GM10266 (cell line): ENCODE results near the gene ZBTB5.

Source experiments
- DNase-seq: peaks from one replicate; pipeline ENCODE4 v3.0.0; 2012; ENCODE audit errors: extremely low spot score
- CTCF ChIP-seq: IDR thresholded peaks from 2 replicates; pipeline ENCODE4 v1.5.1; 2012; ENCODE audit warnings: mild to moderate bottlenecking, low read depth; ENCODE audit not compliant: control insufficient read depth, insufficient read depth; ENCODE audit errors: missing control alignments

Gene ZBTB5

GRCh38 chr9:37455884-37456647, 9.2 kb downstream of the ZBTB5 start:
- no peak for TF ChIP-seq CTCF
- no peak for DNase-seq

DNA sequence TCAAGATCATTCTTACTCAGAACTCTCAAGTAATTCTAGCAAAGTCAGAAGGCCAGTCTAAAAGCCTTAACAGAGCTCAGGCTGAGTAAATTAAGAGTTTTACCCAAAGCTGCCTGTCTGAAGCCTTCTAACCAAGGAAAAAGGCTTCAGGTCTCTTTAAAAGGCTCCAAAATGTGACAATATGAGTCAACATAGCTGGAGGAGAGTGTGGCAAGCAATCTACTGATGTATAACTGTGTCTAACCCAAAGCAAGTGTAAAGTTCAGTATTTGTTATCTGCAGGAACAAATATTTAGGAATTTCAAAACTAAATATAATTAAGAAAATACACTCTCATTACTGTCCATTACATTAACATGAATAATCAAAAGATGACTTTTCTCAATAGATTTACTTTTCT, 11.0 kb downstream of the ZBTB5 start:
- no peak for DNase-seq
- no peak for TF ChIP-seq CTCF

- no peak for DNase-seq
- TF ChIP-seq CTCF = no peak
Measured at GRCh38 chr9:37453827-37454226, 11.4 kb downstream of the ZBTB5 start.

DNA sequence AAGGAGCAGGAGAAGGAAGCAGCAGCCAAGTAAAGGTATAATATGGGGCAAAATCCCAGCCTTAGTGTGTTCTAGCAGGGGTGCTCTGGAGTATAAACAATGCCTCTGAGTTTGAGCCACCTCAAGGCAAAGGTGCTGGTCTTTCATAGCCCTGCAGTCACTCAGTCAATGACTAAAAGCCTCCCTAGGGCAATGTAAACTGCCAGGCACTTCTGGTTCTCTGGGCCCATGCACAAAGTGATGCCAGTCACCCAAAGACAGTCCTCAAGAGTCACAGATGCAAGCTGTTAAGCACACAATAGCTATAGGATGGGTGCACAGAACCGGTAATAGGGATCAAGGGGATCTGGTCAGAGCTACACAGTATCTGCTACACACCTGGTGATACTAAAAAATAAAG, 12.6 kb downstream of the ZBTB5 start:
- no peak for TF ChIP-seq CTCF

DNA sequence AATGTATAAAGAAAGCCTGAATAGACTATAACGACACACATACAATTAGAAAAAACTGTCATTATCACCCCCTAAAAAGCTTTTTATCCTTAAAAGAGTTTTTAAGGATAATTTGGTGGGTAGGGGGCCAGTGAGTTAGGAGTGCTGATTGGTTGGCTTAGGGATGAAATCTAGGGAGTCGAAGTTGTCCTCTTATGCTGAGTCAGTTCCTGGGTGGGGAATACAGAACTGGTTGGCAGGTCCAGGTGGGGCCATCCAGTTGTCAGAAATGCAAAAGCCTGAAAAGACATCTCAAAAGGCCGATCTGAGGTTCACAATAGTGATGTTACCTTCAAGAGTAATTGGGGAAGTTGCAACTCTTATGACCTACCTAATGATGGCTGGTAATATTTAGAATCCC, 13.6 kb downstream of the ZBTB5 start:
- no peak for DNase-seq
- no peak for TF ChIP-seq CTCF

More for the DNA sequence above, 12.6 kb downstream of the ZBTB5 start:
- no peak for DNase-seq

DNA sequence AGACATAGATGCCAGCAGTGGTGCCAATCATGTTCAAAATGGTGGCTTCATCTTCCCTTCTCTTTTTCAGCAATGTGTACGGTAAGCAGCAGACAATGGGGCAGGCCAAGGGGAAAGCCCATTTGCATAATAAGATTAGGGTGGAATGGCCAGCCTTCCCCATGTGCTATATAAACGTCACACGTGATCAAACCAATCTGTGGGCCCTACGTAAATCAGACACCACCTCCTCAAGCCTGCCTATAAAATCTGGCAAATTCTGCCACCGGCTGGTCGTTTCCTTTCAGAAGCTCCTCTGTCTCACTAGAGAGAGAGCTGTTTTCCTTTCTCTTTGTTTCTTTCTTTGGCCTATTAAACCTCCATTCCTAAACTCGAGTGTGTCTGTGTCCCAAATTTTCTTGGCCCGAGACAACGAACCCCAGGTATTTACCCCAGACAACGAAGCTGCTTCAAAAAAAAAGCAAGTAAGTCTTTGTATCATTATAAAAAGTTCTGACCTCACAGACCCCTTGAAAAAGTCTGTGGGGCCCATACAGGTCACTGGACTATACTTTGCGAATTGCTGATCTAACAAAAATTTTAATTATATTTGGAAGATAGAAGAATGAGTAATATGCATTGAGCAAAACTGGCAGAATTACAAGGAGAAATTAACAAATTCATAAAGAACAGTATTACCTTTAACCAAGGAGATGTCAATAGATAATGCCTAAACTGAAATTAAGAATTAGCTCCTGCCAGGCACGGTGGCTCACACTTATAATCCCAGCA, 15.2 kb downstream of the ZBTB5 start:
- TF ChIP-seq CTCF = no peak
- no peak for DNase-seq

DNA sequence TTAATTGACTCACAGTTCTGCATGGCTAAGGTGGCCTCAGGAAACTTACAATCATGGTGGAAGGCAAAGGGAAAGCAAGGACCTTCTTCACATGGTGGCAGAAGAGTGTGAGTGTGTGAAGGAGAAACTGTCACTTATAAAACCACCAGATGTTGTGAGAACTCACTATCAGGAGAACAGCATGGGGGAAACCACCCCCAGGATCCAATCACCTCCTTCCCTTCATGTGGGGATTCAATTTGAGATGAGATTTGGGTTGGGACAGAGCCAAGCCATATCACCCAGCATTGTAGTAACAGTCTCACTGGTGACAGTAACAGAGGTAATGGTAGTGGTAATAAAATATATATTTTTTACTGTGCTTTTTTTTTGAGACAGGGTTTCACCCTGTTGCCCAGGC, 18.1 kb downstream of the ZBTB5 start:
- no peak for TF ChIP-seq CTCF

More for the DNA sequence above, 18.1 kb downstream of the ZBTB5 start:
- no peak for DNase-seq
